ENCODE measurements around the gene MS4A10.

- no peak for TF ChIP-seq CTCF (conservative IDR thresholded peaks at IDR 0.05)
- TF ChIP-seq ZFX (IDR thresholded peaks at IDR 0.05), result no peak
These were observed 4.4 kb upstream of the MS4A10 start for GRCh38 chr11:60780774-60781173.

Measured in C4-2B (cell line).